GM23248 (cell line): Measurements from ENCODE around the gene EDA. TPM values are rescaled to one million over a fixed set of nuclear protein-coding genes. Genes with fewer than 3 reads are reported as not detected.

Experiments used
- DNase-seq: peaks from one replicate; pipeline ENCODE4 v3.0.0-alpha.2; 2015
- H2AFZ ChIP-seq: fragments of 200-600 bp; sonication (generic); 2 replicates; pipeline ENCODE4 v1.6.1; 2016; ENCODE audit warnings: antibody characterized with exemption
- H3F3A ChIP-seq: fragments of 200-600 bp; sonication (generic); 2 replicates; pipeline ENCODE4 v1.6.1; 2016; ENCODE audit warnings: mild to moderate bottlenecking, antibody characterized with exemption, mixed run types; ENCODE audit not compliant: insufficient read depth
- H3K27ac ChIP-seq: fragments of 200-600 bp; sonication (generic); 2 replicates; pipeline ENCODE4 v1.5.1; 2016; ENCODE audit warnings: mild to moderate bottlenecking
- H3K27me3 ChIP-seq: fragments of 200-600 bp; sonication (generic); replicated peaks from 2 replicates; pipeline ENCODE4 v1.6.1; 2016; ENCODE audit warnings: mild to moderate bottlenecking; ENCODE audit not compliant: insufficient read depth
- H3K36me3 ChIP-seq: fragments of 200-600 bp; sonication (generic); 2 replicates; pipeline ENCODE4 v1.6.1; 2016; ENCODE audit warnings: low read depth, mild to moderate bottlenecking
- H3K4me1 ChIP-seq: fragments of 200-600 bp; sonication (generic); 2 replicates; pipeline ENCODE4 v1.6.1; 2016; ENCODE audit warnings: mild to moderate bottlenecking; ENCODE audit not compliant: insufficient read depth
- H3K4me2 ChIP-seq: fragments of 200-600 bp; sonication (generic); one replicate; pipeline ENCODE4 v1.6.1; 2016; ENCODE audit warnings: mild to moderate bottlenecking; ENCODE audit not compliant: unreplicated experiment
- H3K4me3 ChIP-seq: fragments of 200-600 bp; sonication (generic); 2 replicates; pipeline ENCODE4 v1.5.1; 2016; ENCODE audit warnings: mild to moderate bottlenecking
- H3K79me2 ChIP-seq: fragments of 200-600 bp; sonication (generic); 2 replicates; pipeline ENCODE4 v1.6.1; 2016; ENCODE audit warnings: mild to moderate bottlenecking; ENCODE audit not compliant: insufficient read depth
- H3K9ac ChIP-seq: fragments of 200-600 bp; sonication (generic); 2 replicates; pipeline ENCODE4 v1.6.1; 2016; ENCODE audit warnings: mild to moderate bottlenecking
- H3K9me2 ChIP-seq: fragments of 200-600 bp; sonication (generic); 2 replicates; pipeline ENCODE4 v1.6.1; 2016; ENCODE audit warnings: mixed run types, mild to moderate bottlenecking, moderate library complexity; ENCODE audit not compliant: insufficient read depth
- H3K9me3 ChIP-seq: fragments of 200-600 bp; sonication (generic); one replicate; pipeline ENCODE4 v1.6.1; 2017; ENCODE audit warnings: low read depth
- H4K20me1 ChIP-seq: fragments of 200-600 bp; sonication (generic); 2 replicates; pipeline ENCODE4 v1.6.0; 2016; ENCODE audit not compliant: insufficient read depth
- EZH2 ChIP-seq: fragments of 200-600 bp; sonication (generic); IDR thresholded peaks from 2 replicates; pipeline ENCODE4 v1.6.1; 2018; ENCODE audit warnings: antibody characterized with exemption, mild to moderate bottlenecking; ENCODE audit not compliant: insufficient read depth, poor library complexity, severe bottlenecking
- EZH2phosphoT487 ChIP-seq: fragments of 200-600 bp; sonication (generic); IDR thresholded peaks from 2 replicates; pipeline ENCODE4 v1.6.1; 2018; ENCODE audit warnings: antibody characterized with exemption, moderate library complexity, mild to moderate bottlenecking, low read depth; ENCODE audit not compliant: insufficient read depth
- WGBS, 2 experiments: methylation state at CpG; one replicate each; pipeline ENCODE4 v1.1.6; 2015 to 2017; ENCODE audit warnings: low lambda C conversion rate in 2 of 2, low coverage in 1 of 2; ENCODE audit errors: missing lambda C conversion rate in 2 of 2; 5-methylcytosine and 5-hydroxymethylcytosine counted together
- in situ Hi-C: fragments of 300-500 bp; cut with MboI; formaldehyde crosslinking; loops from 2 replicates; pipeline ENCODE4 v1.15.0; 2020
- polyA plus RNA-seq: library from polyadenylated mRNA; unstranded; fragments of >200 nt; fragmentation: Nextera tagmentation; extraction: Ambion mirVana; gene quantifications from 2 replicates; pipeline ENCODE4 v1.2.1, GENCODE V29; 2016
- total RNA-seq: library from RNA; depleted of rRNA; stranded (reverse); fragments of >200 nt; shearing (Covaris generic); gene quantifications from 2 replicates; pipeline ENCODE4 v1.2.3, GENCODE V29; 2014

EDA gene
- total and polyA plus RNA-seq, 2 experiments from 2014 or later: 0.11 TPM; not detected in 1

DNA sequence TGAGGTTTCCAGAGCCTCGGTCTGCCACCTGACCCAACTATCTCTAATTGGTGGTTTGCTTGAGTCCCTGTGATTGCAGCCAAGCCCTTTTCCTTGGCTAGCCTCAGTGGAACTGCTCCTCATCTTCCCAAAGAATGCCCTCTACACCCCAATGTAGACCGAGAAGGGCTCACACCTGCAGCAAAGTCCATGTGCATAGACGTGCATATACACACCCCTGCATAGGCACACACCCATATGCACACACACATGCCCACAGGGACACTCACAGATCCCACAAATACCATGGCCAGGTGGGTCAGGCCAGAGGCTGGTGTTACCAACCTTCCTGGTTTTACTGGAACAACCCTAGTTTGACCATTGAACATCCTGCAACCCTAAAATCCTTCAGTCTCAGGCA, 433.5 kb downstream of the EDA start:
- no peaks in the 10 kb centered on the region for H3K9me3 ChIP-seq
- in situ Hi-C loops: no loop called here
- no peak for TF ChIP-seq EZH2phosphoT487
- no peak for TF ChIP-seq EZH2
- H3K79me2 ChIP-seq: no peaks in the 10 kb centered on the region
- H3F3A ChIP-seq: no peaks in the 10 kb centered on the region
- 86 to 93% methylated on average over 3 of the region's 3 CpGs for WGBS, 2 experiments
- no peak overlapping the region for H3K9ac ChIP-seq
- no peak overlapping the region for H3K4me3 ChIP-seq
- H3K36me3 ChIP-seq: no peaks in the 10 kb centered on the region
- no peak overlapping the region for H3K27ac ChIP-seq
- no peak overlapping the region for H3K4me2 ChIP-seq
- H3K9me2 ChIP-seq: no peaks in the 10 kb centered on the region
- DNase-seq: no peak
- H4K20me1 ChIP-seq: no peaks in the 10 kb centered on the region
- H3K27me3 ChIP-seq: no peaks in the 10 kb centered on the region
- H3K4me1 ChIP-seq: peaks cover 14% of the 10 kb centered on the region
- no peak overlapping the region for H2AFZ ChIP-seq

DNA sequence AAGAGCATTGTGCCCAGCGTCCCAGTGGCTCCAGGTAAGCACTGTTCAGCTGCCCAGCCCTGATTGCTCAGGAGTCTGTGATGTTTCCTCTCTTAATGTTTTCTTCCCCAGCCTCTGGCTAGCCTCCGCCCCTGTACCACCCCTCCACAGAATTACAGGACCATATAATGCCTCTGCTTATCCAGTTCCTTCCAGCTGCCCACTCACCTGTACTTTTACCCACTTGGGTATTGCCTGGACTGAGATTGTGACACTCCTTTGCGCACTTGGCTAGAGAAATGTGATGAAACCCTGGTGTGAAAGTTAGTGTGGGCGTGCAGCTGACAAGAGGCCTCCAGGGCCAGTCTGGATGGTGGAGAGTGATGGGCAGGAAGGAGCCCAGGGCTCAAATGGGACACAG, 434.0 kb downstream of the EDA start, which contains the start of gene AWAT2:
AWAT2 (minus strand) TSS at position 14 of the 400 bp plus-strand sequence; CDS start at position 8, 6 bp downstream.
- WGBS, 2 experiments: 89% methylated on average over 4 of the region's 4 CpGs
- in situ Hi-C loops: no loop called here
- H3K4me3 ChIP-seq: no peak within 1 kb of the TSS
- H3K9me3 ChIP-seq: no peaks in the 10 kb centered on the region
- no peaks in the 10 kb centered on the region for H3F3A ChIP-seq
- H3K9ac ChIP-seq: no peak within 1 kb of the TSS
- H3K4me1 ChIP-seq: peaks cover 9% of the 10 kb centered on the region
- H4K20me1 ChIP-seq: no peaks in the 10 kb centered on the region
- no peaks in the 10 kb centered on the region for H3K9me2 ChIP-seq
- H3K27ac ChIP-seq: no peak within 1 kb of the TSS
- no peak within 1 kb of the TSS for H2AFZ ChIP-seq
- no peak within 1 kb of the TSS for H3K4me2 ChIP-seq
- no peak for DNase-seq
- H3K36me3 ChIP-seq: no peaks in the 10 kb centered on the region
- no peaks in the 10 kb centered on the region for H3K27me3 ChIP-seq
- no peak for TF ChIP-seq EZH2phosphoT487
- TF ChIP-seq EZH2: no peak
- H3K79me2 ChIP-seq: no peaks in the 10 kb centered on the region

DNA sequence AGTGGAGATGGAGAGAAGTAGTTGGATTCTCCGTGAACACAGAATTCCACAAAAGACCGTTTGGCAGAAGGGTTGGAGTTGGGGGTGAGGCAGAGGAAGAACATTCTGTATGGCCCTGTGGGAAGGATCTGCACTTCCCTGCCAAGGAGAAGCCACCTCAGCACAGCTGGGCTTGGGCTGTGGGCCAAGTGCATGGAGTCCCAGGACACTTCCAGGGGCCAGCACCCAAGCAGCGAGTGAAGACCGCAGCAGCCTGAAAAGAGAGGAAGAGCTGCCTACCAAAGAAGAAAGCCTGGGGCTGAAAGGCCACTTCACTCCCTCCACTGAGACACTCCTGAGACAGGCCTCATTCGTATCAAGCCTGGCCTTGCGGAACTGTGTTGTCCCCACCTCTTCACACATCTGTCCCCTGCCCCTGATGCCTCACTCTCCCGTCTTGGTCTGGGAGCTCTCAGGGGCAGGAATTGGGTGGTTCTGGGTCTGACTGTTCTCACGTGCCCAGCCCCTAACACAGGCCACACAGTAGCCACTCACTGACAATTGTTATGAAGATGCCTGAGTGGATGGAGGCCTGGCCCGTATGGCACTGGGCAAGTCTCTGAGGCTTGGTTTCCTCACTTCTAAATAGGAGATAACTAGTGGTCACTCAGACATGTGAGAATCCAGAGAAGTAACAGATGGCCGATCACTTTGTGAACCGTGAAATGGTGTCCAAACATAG, 437.1 kb downstream of the EDA start:
- no peak for DNase-seq
- TF ChIP-seq EZH2phosphoT487: no peak
- TF ChIP-seq EZH2: no peak
- no peaks in the 10 kb centered on the region for H3K9me3 ChIP-seq
- no peak overlapping the region for H2AFZ ChIP-seq
- H3K9ac ChIP-seq: no peak overlapping the region
- no peaks in the 10 kb centered on the region for H3K79me2 ChIP-seq
- no peak overlapping the region for H3K4me2 ChIP-seq
- H3K4me3 ChIP-seq: no peak overlapping the region
- no peaks in the 10 kb centered on the region for H4K20me1 ChIP-seq
- no peaks in the 10 kb centered on the region for H3K4me1 ChIP-seq
- H3F3A ChIP-seq: no peaks in the 10 kb centered on the region
- no peaks in the 10 kb centered on the region for H3K9me2 ChIP-seq
- no peak overlapping the region for H3K27ac ChIP-seq
- H3K36me3 ChIP-seq: no peaks in the 10 kb centered on the region
- WGBS, 2 experiments: 63 to 73% methylated on average over 9 of the region's 11 CpGs
- H3K27me3 ChIP-seq: no peaks in the 10 kb centered on the region
- in situ Hi-C loops: no loop called here

DNA sequence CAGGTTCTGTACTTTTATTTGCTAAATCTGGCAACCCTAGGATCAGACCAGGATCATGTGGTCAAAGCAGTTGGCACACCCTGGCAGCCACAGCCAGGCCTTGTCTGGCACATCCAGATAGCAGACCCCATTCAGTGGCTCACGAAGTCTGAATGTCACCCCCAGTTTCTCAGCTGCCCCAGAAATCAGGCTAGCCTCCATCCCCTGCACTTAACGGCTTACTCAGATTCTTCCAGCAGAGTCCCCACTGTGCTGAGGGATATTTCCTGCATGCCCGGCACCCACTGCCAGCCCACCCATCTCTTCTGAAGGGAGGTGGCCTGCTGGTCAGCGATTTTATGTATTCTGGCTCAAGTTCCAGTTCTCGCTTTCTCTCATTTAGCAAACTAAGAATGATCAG, 438.5 kb downstream of the EDA start:
- no peaks in the 10 kb centered on the region for H3K9me3 ChIP-seq
- no peaks in the 10 kb centered on the region for H3K9me2 ChIP-seq
- WGBS, 2 experiments: 82 to 84% methylated on average over 3 to 5 of the region's 5 CpGs
- no peak overlapping the region for H3K9ac ChIP-seq
- no peak overlapping the region for H3K4me2 ChIP-seq
- H3K79me2 ChIP-seq: no peaks in the 10 kb centered on the region
- no peak overlapping the region for H3K27ac ChIP-seq
- H4K20me1 ChIP-seq: no peaks in the 10 kb centered on the region
- H3F3A ChIP-seq: no peaks in the 10 kb centered on the region
- H3K27me3 ChIP-seq: no peaks in the 10 kb centered on the region
- DNase-seq: no peak
- H3K4me3 ChIP-seq: no peak overlapping the region
- in situ Hi-C loops: no loop called here
- H3K36me3 ChIP-seq: no peaks in the 10 kb centered on the region
- no peak for TF ChIP-seq EZH2phosphoT487
- no peaks in the 10 kb centered on the region for H3K4me1 ChIP-seq
- H2AFZ ChIP-seq: no peak overlapping the region

DNA sequence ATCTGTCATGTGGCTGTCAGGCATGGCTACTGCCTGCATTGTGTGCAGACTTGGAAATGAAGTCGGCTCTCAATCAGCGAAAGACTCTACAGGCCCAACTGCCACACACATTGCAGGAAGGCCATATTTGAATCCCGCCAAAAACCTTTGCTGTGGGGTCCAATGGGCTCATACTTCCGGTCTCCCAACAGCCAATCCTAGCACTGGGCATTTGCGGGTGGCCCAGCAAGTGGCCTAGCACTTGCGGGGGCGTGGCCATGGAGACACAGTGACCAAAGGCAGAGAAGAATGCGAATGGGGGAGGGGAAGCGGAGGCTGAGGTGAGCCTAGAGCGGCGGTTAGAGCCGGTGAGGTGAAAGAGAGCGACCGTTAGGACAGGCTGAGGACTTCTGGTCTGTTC, 446.2 kb downstream of the EDA start, which contains the start of gene OTUD6A:
OTUD6A (plus strand) TSS at position 382 of the 400 bp plus-strand sequence. CDS start 68 bp downstream, outside the sequence.
- DNase-seq: no peak
- H3K79me2 ChIP-seq: no peaks in the 10 kb centered on the region
- TF ChIP-seq EZH2 (no peak), EZH2phosphoT487 (no peak)
- no peaks in the 10 kb centered on the region for H3F3A ChIP-seq
- H3K27ac ChIP-seq: no peak within 1 kb of the TSS
- H3K36me3 ChIP-seq: no peaks in the 10 kb centered on the region
- H4K20me1 ChIP-seq: no peaks in the 10 kb centered on the region
- no peak within 1 kb of the TSS for H3K4me3 ChIP-seq
- H3K27me3 ChIP-seq: no peaks in the 10 kb centered on the region
- no peak within 1 kb of the TSS for H3K4me2 ChIP-seq
- no peak within 1 kb of the TSS for H3K9ac ChIP-seq
- H3K9me3 ChIP-seq: no peaks in the 10 kb centered on the region
- 89 to 94% methylated on average over 8 to 11 of the region's 14 CpGs for WGBS, 2 experiments
- no peaks in the 10 kb centered on the region for H3K4me1 ChIP-seq
- in situ Hi-C loops: no loop called here
- no peaks in the 10 kb centered on the region for H3K9me2 ChIP-seq
- H2AFZ ChIP-seq: no peak within 1 kb of the TSS
